ENCODE results near the gene CYP19A1. TPM values are rescaled to one million over a fixed set of nuclear protein-coding genes. Genes with fewer than 3 reads are reported as not detected.
A peak's percentile ranks its signal among the peaks of the same experiment; 100 is the strongest.

The CYP19A1 gene
- total RNA-seq, 1 donor from 2014 or later = not detected

GRCh38 chr15:51198701-51199232, 139.6 kb downstream of the CYP19A1 start:
- no peak for DNase-seq (ENCODE audit: low read depth)
- TF ChIP-seq, protein P1, sequence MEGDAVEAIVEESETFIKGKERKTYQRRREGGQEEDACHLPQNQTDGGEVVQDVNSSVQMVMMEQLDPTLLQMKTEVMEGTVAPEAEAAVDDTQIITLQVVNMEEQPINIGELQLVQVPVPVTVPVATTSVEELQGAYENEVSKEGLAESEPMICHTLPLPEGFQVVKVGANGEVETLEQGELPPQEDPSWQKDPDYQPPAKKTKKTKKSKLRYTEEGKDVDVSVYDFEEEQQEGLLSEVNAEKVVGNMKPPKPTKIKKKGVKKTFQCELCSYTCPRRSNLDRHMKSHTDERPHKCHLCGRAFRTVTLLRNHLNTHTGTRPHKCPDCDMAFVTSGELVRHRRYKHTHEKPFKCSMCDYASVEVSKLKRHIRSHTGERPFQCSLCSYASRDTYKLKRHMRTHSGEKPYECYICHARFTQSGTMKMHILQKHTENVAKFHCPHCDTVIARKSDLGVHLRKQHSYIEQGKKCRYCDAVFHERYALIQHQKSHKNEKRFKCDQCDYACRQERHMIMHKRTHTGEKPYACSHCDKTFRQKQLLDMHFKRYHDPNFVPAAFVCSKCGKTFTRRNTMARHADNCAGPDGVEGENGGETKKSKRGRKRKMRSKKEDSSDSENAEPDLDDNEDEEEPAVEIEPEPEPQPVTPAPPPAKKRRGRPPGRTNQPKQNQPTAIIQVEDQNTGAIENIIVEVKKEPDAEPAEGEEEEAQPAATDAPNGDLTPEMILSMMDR (conservative IDR thresholded peaks at IDR 0.05; ENCODE audit: low read depth, low read length) = no peak
- no peak overlapping the region for H3K4me3 ChIP-seq (ENCODE audit: low read depth, low read length)

DNA sequence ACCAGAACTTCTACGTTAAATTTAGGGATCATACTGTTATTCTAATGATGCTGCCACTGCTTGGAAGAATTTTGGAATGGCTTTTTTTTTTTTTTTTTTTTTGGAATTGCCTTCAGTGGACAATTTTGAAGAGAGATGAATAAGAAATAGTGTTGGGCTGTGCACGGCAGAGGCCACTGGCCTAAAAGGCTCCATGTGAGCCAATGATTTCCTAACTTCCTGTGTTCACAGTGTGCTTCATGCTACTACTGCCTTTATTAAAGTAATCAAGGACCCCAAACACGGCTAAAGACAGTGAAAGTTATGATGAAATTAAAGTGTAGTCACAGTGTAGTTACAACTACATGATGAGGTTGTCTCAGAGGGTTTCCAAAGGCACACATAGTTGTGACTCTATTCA, 142.9 kb downstream of the CYP19A1 start:
- no peak overlapping the region for H3K4me3 ChIP-seq (ENCODE audit: low read depth, low read length)
- TF ChIP-seq, protein P1 (conservative IDR thresholded peaks at IDR 0.05; ENCODE audit: low read depth, low read length) = no peak
- DNase-seq (ENCODE audit: low read depth) = no peak

DNA sequence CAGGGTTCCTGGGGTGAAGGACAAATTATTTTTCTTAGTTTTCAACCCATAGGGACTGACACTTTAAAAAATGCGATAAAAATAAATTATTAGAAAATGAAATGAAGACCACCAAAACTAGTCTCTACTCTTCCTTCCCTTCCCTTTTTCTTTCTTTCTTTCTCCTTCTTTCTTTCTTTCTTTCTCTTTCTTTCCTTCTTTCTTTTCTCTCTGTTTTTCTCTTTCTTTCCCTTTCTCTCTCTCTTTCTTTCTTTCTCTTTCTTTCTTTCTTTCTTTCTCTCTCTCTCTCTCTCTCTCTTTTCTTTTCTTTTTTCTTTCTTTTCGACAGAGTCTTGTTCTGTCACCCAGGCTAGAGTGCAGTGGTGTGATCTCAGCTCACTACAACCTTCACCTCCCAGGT, 144.4 kb downstream of the CYP19A1 start:
- TF ChIP-seq, protein P1 (conservative IDR thresholded peaks at IDR 0.05; ENCODE audit: low read depth, low read length) = no peak
- DNase-seq (ENCODE audit: low read depth) = no peak
- H3K4me3 ChIP-seq (ENCODE audit: low read depth, low read length) = no peak overlapping the region

DNA sequence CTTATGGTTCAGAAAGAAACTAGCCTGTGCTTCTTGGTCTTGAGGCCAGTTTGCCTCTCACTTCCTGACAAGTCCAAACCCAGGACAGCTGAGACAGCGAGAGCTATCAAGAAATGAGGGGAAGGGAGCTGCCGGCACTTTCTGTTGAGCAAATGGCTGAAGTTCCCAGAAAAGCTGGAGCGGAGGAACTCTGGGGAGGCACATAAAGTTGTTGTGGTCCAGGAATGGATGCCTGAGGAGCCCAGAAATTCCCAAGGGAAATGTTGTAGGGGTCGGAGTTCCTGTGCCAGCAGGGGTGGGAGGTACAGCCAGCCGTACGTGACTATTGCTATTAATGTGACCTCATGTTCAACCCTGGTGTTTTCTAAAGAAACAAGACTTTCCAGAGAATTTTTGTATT, 144.9 kb downstream of the CYP19A1 start:
- TF ChIP-seq, protein P1 (conservative IDR thresholded peaks at IDR 0.05; ENCODE audit: low read depth, low read length) = no peak
- DNase-seq (ENCODE audit: low read depth) = no peak
- no peak overlapping the region for H3K4me3 ChIP-seq (ENCODE audit: low read depth, low read length)

DNA sequence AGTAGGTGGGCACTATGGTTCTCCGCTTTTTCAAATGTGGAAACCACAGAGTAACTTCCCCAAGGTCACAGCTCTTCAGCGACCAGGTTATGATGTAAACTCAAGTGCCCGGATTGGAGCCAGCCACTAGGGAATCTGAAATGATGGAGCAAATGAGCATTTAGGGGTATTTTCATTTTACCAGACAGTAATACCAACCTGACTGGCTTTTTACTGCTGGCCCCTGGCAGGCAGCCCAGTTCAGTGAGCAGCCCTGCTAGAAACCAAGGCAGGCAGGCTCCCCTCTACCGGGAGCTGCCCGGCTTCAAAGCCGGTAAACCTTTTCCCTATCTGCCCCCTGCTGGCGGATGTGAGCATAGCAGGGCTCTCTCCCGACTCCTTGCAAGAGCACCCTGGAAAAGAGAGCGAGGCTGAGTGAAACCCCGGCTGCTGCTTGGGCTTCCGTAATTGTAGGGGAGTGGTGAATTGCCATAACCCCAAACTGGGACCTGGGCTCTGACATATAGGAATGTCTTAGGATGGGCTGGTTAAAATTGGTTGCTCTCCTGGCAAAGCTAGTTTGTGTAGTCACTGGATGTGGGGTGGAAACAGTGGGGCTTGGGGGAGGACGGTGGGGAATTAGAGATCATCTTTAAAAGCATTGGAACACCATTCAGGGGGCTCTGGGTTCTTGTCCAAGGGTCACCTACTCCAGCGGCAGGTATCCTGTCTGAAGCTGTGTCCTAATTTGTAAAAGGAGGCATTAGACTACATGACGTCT, 145.7 kb downstream of the CYP19A1 start:
- peak; percentile 15 for DNase-seq (ENCODE audit: low read depth)
- TF ChIP-seq, protein P1 (conservative IDR thresholded peaks at IDR 0.05; ENCODE audit: low read depth, low read length) = peak; percentile 97
- no peak overlapping the region for H3K4me3 ChIP-seq (ENCODE audit: low read depth, low read length)

GRCh38 chr15:51191766-51192165, 146.6 kb downstream of the CYP19A1 start:
- no peak for DNase-seq (ENCODE audit: low read depth)
- TF ChIP-seq, protein P1 (conservative IDR thresholded peaks at IDR 0.05; ENCODE audit: low read depth, low read length) = no peak
- no peak overlapping the region for H3K4me3 ChIP-seq (ENCODE audit: low read depth, low read length)
